Heart left ventricle (tissue), 13 donors: ENCODE data around the gene TRMO.
"Not testable (repeated sequence)": the region's sequence is repeated elsewhere in the genome, so short reads cannot be mapped to it uniquely, and the experiment has no call there.

Experiments
- CTCF ChIP-seq, 12 donors: fragments of 200-600 bp; sonication (generic) in 4 of 12; IDR thresholded peaks; one replicate each; pipeline versions ENCODE4 v1.5.0 to v1.8.0; 2018 to 2022; ENCODE audit warnings: antibody characterized with exemption in 12 of 12, mild to moderate bottlenecking in 5 of 12
- POLR2A ChIP-seq, 2 donors: fragments of 450-650 bp; IDR thresholded peaks; one replicate each; pipeline ENCODE4 v1.6.1; 2017; ENCODE audit warnings: antibody characterized with exemption in 2 of 2, mild to moderate bottlenecking in 2 of 2, moderate library complexity in 2 of 2
- donor health status: ischemic (EF 13 %, LVEDD 7.1; RV severe dilation, severe dysfunction).
- donor health status: DM: no; HTN: yes; CAD: no.
- donor health status: DM: no; HTN: no; CAD: no.
- donor health status: ischemic (EF 25% LVEDD 6.9; RV normal size, moderate dysfunction).
- donor health status: ischemic (EF 25% LVEDD 5.7; RV mildly dilated, moderate dysfunction).
- donor health status: ischemic (EF 35%, LVEDD 5.7; RV mildly dilated, moderate dysfunction).
- donor health status: nonischemic (EF 11% LVEDD 7.7; RV severe dilation, severe dysfunction).
- donor health status: DM: yes; HTN: yes; CAD: no.
- donor health status: PGD.
- donor health status: ischemic (EF 29% LVEDD 5.4; RV normal size, mild dysfunction).
- donor health status: nonischemic (EF 23%, LVEDD 6.1; RV moderate dilation, normal function).

- TF ChIP-seq CTCF, POLR2A (IDR thresholded peaks at IDR 0.05): not testable (repeated sequence)
Observed at GRCh38 chr9:97945470-97945869, 23.2 kb upstream of the TRMO start.
